ENCODE results near the gene SDE2.

DNA sequence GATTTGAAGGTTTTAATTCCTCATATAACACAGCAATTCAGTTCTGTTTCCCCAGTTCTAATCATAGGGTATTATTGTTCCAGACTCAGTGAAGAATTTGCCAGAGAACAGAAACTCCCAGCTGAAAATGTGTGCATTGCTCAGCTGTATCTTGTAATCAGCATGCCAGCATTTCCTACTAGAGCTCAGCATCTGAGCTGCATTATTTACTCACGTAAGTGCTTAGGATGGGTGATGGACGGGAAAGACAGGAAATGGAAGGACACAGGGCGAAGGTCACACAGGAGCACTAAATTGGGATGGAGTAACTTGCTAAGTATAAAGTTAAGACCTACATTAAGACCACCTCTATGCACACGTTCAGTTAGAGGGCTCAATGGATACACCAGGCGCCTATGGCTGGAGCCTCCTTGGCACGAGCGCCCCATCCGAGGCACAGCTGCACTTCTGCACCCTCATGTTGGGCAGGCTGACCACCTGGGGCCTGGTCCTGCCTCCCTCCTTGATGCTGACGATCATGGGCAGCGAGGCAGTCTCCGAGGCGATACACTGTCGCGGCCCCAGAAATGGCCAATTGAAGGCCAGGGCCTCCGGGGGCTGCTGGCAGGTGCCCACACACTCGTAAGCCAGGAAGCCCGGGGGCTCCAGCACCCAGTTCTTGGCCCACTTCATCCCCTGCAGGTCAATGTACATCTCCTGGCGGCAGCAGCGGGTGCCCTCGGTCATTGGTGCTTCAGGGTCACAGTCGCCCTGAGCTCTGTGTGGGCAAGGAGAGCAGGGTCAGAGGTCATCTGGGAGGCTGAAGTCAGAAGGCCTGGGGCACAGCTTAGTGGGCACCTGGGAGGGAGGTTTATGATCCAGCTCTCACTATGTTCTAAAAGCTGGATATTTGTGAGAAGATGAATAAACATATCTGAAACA lies 61.8 kb downstream of the SDE2 start:
- TF ChIP-seq, protein P1, sequence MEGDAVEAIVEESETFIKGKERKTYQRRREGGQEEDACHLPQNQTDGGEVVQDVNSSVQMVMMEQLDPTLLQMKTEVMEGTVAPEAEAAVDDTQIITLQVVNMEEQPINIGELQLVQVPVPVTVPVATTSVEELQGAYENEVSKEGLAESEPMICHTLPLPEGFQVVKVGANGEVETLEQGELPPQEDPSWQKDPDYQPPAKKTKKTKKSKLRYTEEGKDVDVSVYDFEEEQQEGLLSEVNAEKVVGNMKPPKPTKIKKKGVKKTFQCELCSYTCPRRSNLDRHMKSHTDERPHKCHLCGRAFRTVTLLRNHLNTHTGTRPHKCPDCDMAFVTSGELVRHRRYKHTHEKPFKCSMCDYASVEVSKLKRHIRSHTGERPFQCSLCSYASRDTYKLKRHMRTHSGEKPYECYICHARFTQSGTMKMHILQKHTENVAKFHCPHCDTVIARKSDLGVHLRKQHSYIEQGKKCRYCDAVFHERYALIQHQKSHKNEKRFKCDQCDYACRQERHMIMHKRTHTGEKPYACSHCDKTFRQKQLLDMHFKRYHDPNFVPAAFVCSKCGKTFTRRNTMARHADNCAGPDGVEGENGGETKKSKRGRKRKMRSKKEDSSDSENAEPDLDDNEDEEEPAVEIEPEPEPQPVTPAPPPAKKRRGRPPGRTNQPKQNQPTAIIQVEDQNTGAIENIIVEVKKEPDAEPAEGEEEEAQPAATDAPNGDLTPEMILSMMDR (IDR thresholded peaks at IDR 0.05), result no peak
- no peak for TF ChIP-seq POLR2A (IDR thresholded peaks at IDR 0.05)
- TF ChIP-seq EP300 (IDR thresholded peaks at IDR 0.05), result no peak
- TF ChIP-seq POLR2AphosphoS5 (IDR thresholded peaks at IDR 0.05), result no peak
